Kidney (tissue), 14 donors: ENCODE measurements around the gene CEP95. TPM values are rescaled to one million over a fixed set of nuclear protein-coding genes. Genes with fewer than 3 reads are reported as not detected.

ENCODE experiments used
- DNase-seq, 5 donors: peaks; one replicate each; pipeline ENCODE4 v3.0.0-alpha.2; 2013 to 2020
- FAIRE-seq: peaks from 2 replicates; lab custom pipeline; 2012; peaks lifted over from hg19 to GRCh38; lab: Jason Lieb, UNC
- H3K27ac ChIP-seq, 2 donors: one replicate each; pipeline ENCODE4 v1.7.0; 2013; ENCODE audit warnings: low read depth in 2 of 2, low read length in 2 of 2, inconsistent platforms in 1 of 2
- H3K27me3 ChIP-seq: one replicate; pipeline ENCODE4 v1.7.1; 2013; ENCODE audit warnings: low read length, inconsistent platforms; ENCODE audit not compliant: control insufficient read depth, insufficient read depth
- H3K36me3 ChIP-seq, 3 donors: one replicate each; pipeline versions ENCODE4 v1.7.0 to v1.7.1; 2013; ENCODE audit warnings: low read length in 3 of 3, control low read depth in 1 of 3, inconsistent platforms in 1 of 3; ENCODE audit not compliant: insufficient read depth in 3 of 3, control insufficient read depth in 2 of 3
- H3K4me1 ChIP-seq, 3 donors: one replicate each; pipeline versions ENCODE4 v1.7.0 to v1.7.1; 2013; ENCODE audit warnings: low read length in 3 of 3, inconsistent platforms in 1 of 3, low read depth in 1 of 3; ENCODE audit not compliant: control insufficient read depth in 2 of 3, insufficient read depth in 2 of 3
- H3K4me3 ChIP-seq, 3 donors: one replicate each; pipeline versions ENCODE4 v1.7.0 to v1.8.1; 2013; ENCODE audit warnings: low read length in 3 of 3, control low read depth in 1 of 3, inconsistent platforms in 1 of 3
- H3K9ac ChIP-seq, 3 donors: one replicate each; pipeline versions ENCODE4 v1.7.0 to v1.7.1; 2013; ENCODE audit warnings: low read length in 3 of 3, control low read depth in 1 of 3, inconsistent platforms in 1 of 3
- H3K9me3 ChIP-seq, 3 donors: one replicate each; pipeline versions ENCODE4 v1.7.0 to v1.7.1; 2013; ENCODE audit warnings: low read length in 3 of 3, control low read depth in 1 of 3, inconsistent platforms in 1 of 3; ENCODE audit not compliant: control insufficient read depth in 2 of 3, insufficient read depth in 1 of 3
- CTCF ChIP-seq: IDR thresholded peaks from 3 replicates; pipeline ENCODE4 v1.5.1; 2012; ENCODE audit warnings: mild to moderate bottlenecking, moderate library complexity, borderline replicate concordance; ENCODE audit not compliant: insufficient read depth; ENCODE audit errors: extremely low read depth
- intact Hi-C: fragments of 100-400 bp; cut with DNase I; formaldehyde crosslinking; loops from one replicate; pipeline ENCODE4 v1.11.1; 2022
- polyA plus RNA-seq: library from polyadenylated mRNA; stranded (reverse); fragments of 350-450 nt; fragmentation: Illumina TruSeq; extraction: RNeasy Lipid Tissue Mini Kit (QIAGEN cat#74804); gene quantifications from one replicate; pipeline ENCODE4 v1.2.3, GENCODE V29; 2014; ENCODE audit warnings: low read depth, low replicate concordance; ENCODE audit not compliant: insufficient read depth
- total RNA-seq: library from RNA; stranded (reverse); fragmentation: NEBNext Ultra II Directional; extraction: Animal tissue kit (Norgen Biotek cat#: 25700); gene quantifications from one replicate; pipeline ENCODE4 v1.2.1, GENCODE V29; 2021
- donor health status: control.
- donor health status: control.
- donor health status: control.
- donor health status: control.
- donor health status: control.
- donor health status: DM: yes; HTN: yes; CAD: no.
- donor health status: Normal renal cell carcinoma (clear cell type).

CEP95 gene
- total and polyA plus RNA-seq, 2 donors from 2014 or later = 25.3 to 49.3 TPM

DNA sequence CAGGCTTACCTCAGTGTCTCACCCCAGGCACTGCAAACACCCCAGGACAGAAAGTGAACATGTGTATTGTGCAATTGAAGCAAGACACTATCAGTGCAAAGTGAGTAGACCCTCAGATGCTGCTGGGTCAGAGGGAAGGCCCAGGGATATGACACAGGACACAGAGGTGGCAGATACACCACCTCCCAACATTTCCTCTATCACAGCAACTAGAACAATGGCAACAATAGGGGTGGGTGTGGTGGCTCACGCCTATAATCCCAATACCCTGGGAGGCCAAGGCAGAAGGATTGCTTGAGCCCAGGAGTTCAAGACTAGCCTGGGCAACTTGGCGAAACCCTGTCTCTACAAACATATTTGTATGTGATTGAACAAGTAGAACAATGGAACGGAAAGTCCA, 35.3 kb upstream of the CEP95 start:
- TF ChIP-seq CTCF = no peak
- no peaks in the 10 kb centered on the region for H3K36me3 ChIP-seq
- DNase-seq (no peak), FAIRE-seq (no peak)
- no peak overlapping the region for H3K4me3 ChIP-seq
- no peaks in the 10 kb centered on the region for H3K9me3 ChIP-seq
- H3K9ac ChIP-seq = no peak overlapping the region
- H3K27ac ChIP-seq = no peak overlapping the region
- no peaks in the 10 kb centered on the region for H3K4me1 ChIP-seq
- H3K27me3 ChIP-seq = no peaks in the 10 kb centered on the region
- intact Hi-C loops = no loop called here

- H3K9ac ChIP-seq = no peak overlapping the region
- intact Hi-C loops = no loop called here
- no peaks in the 10 kb centered on the region for H3K9me3 ChIP-seq
- no peak for FAIRE-seq
- no peaks in the 10 kb centered on the region for H3K4me1 ChIP-seq
- no peak for TF ChIP-seq CTCF
- no peaks in the 10 kb centered on the region for H3K27me3 ChIP-seq
- no peaks in the 10 kb centered on the region for H3K36me3 ChIP-seq
- DNase-seq = no peak
- H3K4me3 ChIP-seq = no peak overlapping the region
- H3K27ac ChIP-seq = no peak overlapping the region
Measured at GRCh38 chr17:64472564-64472963, 34.2 kb upstream of the CEP95 start.

GRCh38 chr17:64477849-64478248, 28.9 kb upstream of the CEP95 start:
- FAIRE-seq (no peak), DNase-seq (no peak)
- TF ChIP-seq CTCF = no peak
- peaks cover 0 to 4% (median 3%) of the 10 kb centered on the region in 3 donors for H3K36me3 ChIP-seq
- no peaks in the 10 kb centered on the region for H3K9me3 ChIP-seq
- no peak overlapping the region for H3K27ac ChIP-seq
- no peaks in the 10 kb centered on the region for H3K27me3 ChIP-seq
- no peak overlapping the region for H3K9ac ChIP-seq
- no peaks in the 10 kb centered on the region for H3K4me1 ChIP-seq
- intact Hi-C loops = no loop called here
- H3K4me3 ChIP-seq = no peak overlapping the region

DNA sequence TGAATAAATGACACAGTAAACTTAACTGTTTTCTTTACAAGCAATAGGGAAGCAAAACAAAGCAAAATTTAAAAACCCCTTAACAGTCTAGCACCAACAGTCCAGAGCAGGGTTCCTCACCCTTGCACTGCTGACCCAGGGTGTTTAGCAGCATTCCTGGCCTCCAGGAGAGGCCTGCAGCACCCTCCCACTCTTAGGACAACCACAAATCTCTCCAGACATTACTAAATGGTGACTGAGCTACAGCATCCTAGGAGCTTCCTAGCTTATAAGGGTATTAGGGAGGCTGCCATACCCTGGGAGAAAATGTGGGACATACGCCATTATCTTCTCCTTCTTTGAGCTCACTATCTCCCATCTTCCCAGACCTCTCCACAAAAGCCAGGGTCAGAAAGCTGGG, 25.8 kb upstream of the CEP95 start:
- H3K36me3 ChIP-seq = peaks cover 4 to 11% (median 6%) of the 10 kb centered on the region in 3 donors

More for the DNA sequence above, 25.8 kb upstream of the CEP95 start:
- DNase-seq = no peak
- H3K4me3 ChIP-seq = no peak overlapping the region
- H3K27me3 ChIP-seq = no peaks in the 10 kb centered on the region
- no peak for TF ChIP-seq CTCF
- H3K4me1 ChIP-seq = no peaks in the 10 kb centered on the region
- no peaks in the 10 kb centered on the region for H3K9me3 ChIP-seq
- no peak overlapping the region for H3K9ac ChIP-seq
- intact Hi-C loops = no loop called here
- no peak for FAIRE-seq
- H3K27ac ChIP-seq = no peak overlapping the region
